Pancreas (tissue), 10 donors: ENCODE data around the gene PLAAT3. TPM values are rescaled to one million over a fixed set of nuclear protein-coding genes. Genes with fewer than 3 reads are reported as not detected.
"Not testable (repeated sequence)": the region's sequence is repeated elsewhere in the genome, so short reads cannot be mapped to it uniquely, and the experiment has no call there.

Source experiments
- ATAC-seq, 4 donors: fragments of 200-7000 bp; cut with Tn5 transposase; one replicate each; pipeline versions ENCODE4 v1.8.0 to v1.9.1; 2020; ENCODE audit warnings: mild to moderate bottlenecking in 4 of 4, moderate library complexity in 4 of 4
- DNase-seq, 6 donors: peaks; one replicate each; pipeline ENCODE4 v3.0.0-alpha.2; 2020
- FAIRE-seq: peaks from 2 replicates; lab custom pipeline; 2012; peaks lifted over from hg19 to GRCh38; lab: Jason Lieb, UNC
- H3K27ac ChIP-seq, 4 donors: fragments of 200-600 bp; sonication (generic); 1 replicate in 3 of 4; 2 replicates in 1 of 4; pipeline versions ENCODE4 v1.5.0 to v1.8.0; 2020
- H3K27me3 ChIP-seq, 4 donors: fragments of 200-600 bp; one replicate each; pipeline ENCODE4 v1.8.0; 2021
- H3K36me3 ChIP-seq, 3 donors: fragments of 200-600 bp; sonication (generic) in 1 of 3; one replicate each; pipeline versions ENCODE4 v1.5.0 to v1.8.0; 2020 to 2021
- H3K4me1 ChIP-seq, 3 donors: fragments of 200-600 bp; one replicate each; pipeline ENCODE4 v1.8.0; 2021
- H3K4me3 ChIP-seq, 4 donors: fragments of 200-600 bp; sonication (generic) in 2 of 4; one replicate each; pipeline versions ENCODE4 v1.5.0 to v1.8.0; 2020 to 2021
- H3K9me3 ChIP-seq, 4 donors: fragments of 200-600 bp; one replicate each; pipeline ENCODE4 v1.8.0; 2021
- CTCF ChIP-seq, 4 donors: fragments of 200-600 bp; sonication (generic) in 3 of 4; IDR thresholded peaks; one replicate each; pipeline versions ENCODE4 v1.5.0 to v1.8.0; 2021; ENCODE audit warnings: antibody characterized with exemption in 4 of 4
- WGBS, 2 donors: extraction: QIAGEN DNeasy Blood & Tissue Kit; methylation state at CpG; one replicate each; pipeline ENCODE4 v1.1.7; 2013; 5-methylcytosine and 5-hydroxymethylcytosine counted together
- intact Hi-C, 3 donors: fragments of 100-400 bp; cut with DNase I; formaldehyde crosslinking; loops; one replicate each; pipeline versions ENCODE4 v1.11.1 to v1.14.2; 2022
- polyA plus RNA-seq, 2 donors: library from polyadenylated mRNA; stranded (reverse); fragments of 200-250 nt; gene quantifications; one replicate each; pipeline ENCODE4 v1.2.3, GENCODE V29; 2013
- total RNA-seq, 6 donors: library from RNA; stranded (reverse); fragmentation: NEBNext Ultra II Directional in 4 of 6; extraction: Animal tissue kit (Norgen Biotek cat#: 25700) in 4 of 6; gene quantifications; one replicate each; pipeline versions ENCODE4 v1.2.1 to v1.2.4, GENCODE V29; 2021 to 2023
- donor health status: healthy with polysubstance abuse.
- donor health status: DM: no; HTN: no; CAD: no; lungs with moderate emphysema.
- donor health status: DM: no; HTN: no; CAD: no.
- donor health status: control.
- donor health status: control.
- donor health status: Bipolar disorder and iron deficiency.
- donor health status: DM: yes; HTN: yes; CAD: no.
- donor health status: DM: no; HTN: no; CAD: no.
- donor health status: DM: no; HTN: no; CAD: no.
- donor health status: DM: yes; HTN: yes; CAD: no.

PLAAT3 gene
- total and polyA plus RNA-seq, 8 donors = 15.2 to 36.0 (median 21.9) TPM

DNA sequence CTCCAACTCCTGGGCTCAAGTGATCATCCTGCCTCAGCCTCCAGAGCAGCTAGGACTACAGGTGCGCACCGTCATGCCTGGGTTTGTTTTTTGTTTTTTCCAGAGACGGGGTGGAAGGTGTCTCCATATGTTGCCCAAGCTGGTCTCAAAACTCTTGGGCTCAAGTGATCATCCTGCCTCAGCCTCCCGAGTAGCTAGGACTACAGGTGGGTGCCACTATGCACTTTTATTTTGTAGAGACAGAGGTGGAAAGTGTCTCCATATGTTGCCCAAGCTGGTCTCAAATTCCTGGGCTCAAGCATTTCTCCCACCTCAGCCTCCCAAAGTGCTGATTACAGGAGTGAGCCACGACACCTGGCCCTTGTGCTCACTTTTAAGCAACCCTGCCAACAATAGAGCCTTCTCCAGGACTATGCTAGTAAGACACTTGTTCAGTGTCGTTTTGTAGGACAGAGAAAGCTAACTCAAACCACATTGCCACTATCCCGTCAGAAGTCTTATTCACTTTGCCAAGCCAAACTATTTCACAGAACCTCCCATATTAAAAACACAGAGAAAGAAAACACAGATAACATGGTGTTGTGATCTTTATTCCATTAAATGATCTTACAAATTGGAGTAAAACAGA is 9.4 kb upstream of the PLAAT3 start:
- no peak overlapping the region for H3K27ac ChIP-seq
- peak; percentile 11 to 37 (median 19) for ATAC-seq

GRCh38 chr11:63622323-63622722 is 8.1 kb upstream of the PLAAT3 start:
- no peak for TF ChIP-seq CTCF (IDR thresholded peaks at IDR 0.05)
- H3K4me3 ChIP-seq = no peak overlapping the region
- no peaks in the 10 kb centered on the region for H3K27me3 ChIP-seq
- H3K27ac ChIP-seq = no peak overlapping the region
- no peaks in the 10 kb centered on the region for H3K36me3 ChIP-seq
- H3K4me1 ChIP-seq = peaks cover 6 to 23% (median 9%) of the 10 kb centered on the region in 3 donors
- ATAC-seq (peak; percentile 90 to 96 (median 94)), FAIRE-seq (no peak), DNase-seq (peak in 4 of 6 donors; percentile 44 to 79 (median 58))
- WGBS, 2 donors = 11 to 20% methylated on average over 2 of the region's 2 CpGs
- intact Hi-C loops = loop anchor here in 2 of 3 donors (10.0 kb wide), 2 partner anchors 118 to 148 kb away; partner anchors contain the start of gene LGALS12 (in 2 of the 2)
- H3K9me3 ChIP-seq = no peaks in the 10 kb centered on the region

More for the DNA sequence above, 9.4 kb upstream of the PLAAT3 start:
- Histone ChIP-seq H3K36me3 (peaks cover 0 to 4% (median 0%) of the 10 kb centered on the region in 3 donors), H3K4me3 (no peak overlapping the region), H3K27me3 (no peaks in the 10 kb centered on the region), H3K9me3 (no peaks in the 10 kb centered on the region), H3K4me1 (peaks cover 9 to 28% (median 13%) of the 10 kb centered on the region in 3 donors)
- intact Hi-C loops = loop anchor here in 2 of 3 donors (10.0 kb wide), 2 partner anchors 119 to 149 kb away; partner anchors contain the start of gene LGALS12 (in 2 of the 2)
- FAIRE-seq = no peak
- no peak for TF ChIP-seq CTCF (IDR thresholded peaks at IDR 0.05)
- no peak for DNase-seq
- WGBS, 2 donors = 36 to 49% methylated on average over 7 of the region's 7 CpGs

DNA sequence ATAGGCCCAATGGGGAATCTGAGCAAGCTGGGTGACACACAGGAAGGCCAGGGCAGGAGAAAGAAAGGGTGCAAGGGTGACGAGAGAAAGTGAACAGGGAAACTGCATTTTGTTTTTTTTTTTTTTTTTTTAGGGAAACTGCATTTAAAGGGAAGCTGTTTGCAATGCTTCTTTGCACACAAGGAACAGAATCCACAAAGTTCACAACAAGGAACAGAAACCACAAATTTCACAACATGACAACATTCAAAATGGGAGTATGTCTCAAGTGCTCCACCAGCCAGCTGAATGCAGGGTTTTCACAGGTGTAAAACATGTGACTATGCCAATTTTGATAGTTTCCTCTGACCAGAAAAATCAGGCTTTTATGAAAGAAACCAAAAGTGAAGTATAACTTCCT is 6.8 kb upstream of the PLAAT3 start:
- Histone ChIP-seq H3K36me3 (no peaks in the 10 kb centered on the region), H3K4me3 (no peak overlapping the region), H3K27me3 (no peaks in the 10 kb centered on the region), H3K4me1 (peaks cover 0 to 15% (median 9%) of the 10 kb centered on the region in 3 donors), H3K27ac (peak overlapping the region in 1 of 4 donors; percentile 11), H3K9me3 (no peaks in the 10 kb centered on the region)
- 80 to 82% methylated on average over 1 of the region's 1 CpG for WGBS, 2 donors
- DNase-seq (no peak), ATAC-seq (peak in 1 of 4 donors; percentile 17), FAIRE-seq (no peak)
- intact Hi-C loops = loop anchor here in 2 of 3 donors (10.0 kb wide), 2 partner anchors 116 to 146 kb away; partner anchors contain the start of gene LGALS12 (in 2 of the 2)
- no peak for TF ChIP-seq CTCF (IDR thresholded peaks at IDR 0.05)

GRCh38 chr11:63619967-63620366 is 5.7 kb upstream of the PLAAT3 start:
- TF ChIP-seq CTCF (IDR thresholded peaks at IDR 0.05) = no peak
- Histone ChIP-seq H3K4me3 (no peak overlapping the region), H3K9me3 (no peaks in the 10 kb centered on the region), H3K4me1 (peaks cover 0 to 15% (median 9%) of the 10 kb centered on the region in 3 donors), H3K27ac (no peak overlapping the region), H3K27me3 (no peaks in the 10 kb centered on the region), H3K36me3 (no peaks in the 10 kb centered on the region)
- DNase-seq = no peak
- no peak for ATAC-seq
- intact Hi-C loops = loop anchor here in 2 of 3 donors (10.0 kb wide), 2 partner anchors 115 to 145 kb away; partner anchors contain the start of gene LGALS12 (in 2 of the 2)
- WGBS, 2 donors = 16 to 23% methylated on average over 6 of the region's 6 CpGs
- FAIRE-seq = no peak

- FAIRE-seq, H3K9me3 ChIP-seq, H3K27me3 ChIP-seq, ATAC-seq, H3K4me1 ChIP-seq, H3K4me3 ChIP-seq, H3K27ac ChIP-seq, intact Hi-C loops, H3K36me3 ChIP-seq: not testable (repeated sequence)
- 87 to 88% methylated on average over 5 of the region's 5 CpGs for WGBS, 2 donors
- peak in 1 of 6 donors; percentile 3 for DNase-seq
These were observed 3.5 kb upstream of the PLAAT3 start for GRCh38 chr11:63617686-63618085.
